Thyroid gland (tissue), 4 donors: ENCODE data around the gene ELAVL2.

Source experiments
- CTCF ChIP-seq, 6 experiments: fragments of 200-600 bp in 3 of 6; fragments of 450-650 bp in 3 of 6; sonication (generic) in 3 of 6; IDR thresholded peaks; one replicate each; pipeline ENCODE4 v1.5.1; 2016 to 2019; ENCODE audit warnings: antibody characterized with exemption in 6 of 6, mild to moderate bottlenecking in 2 of 6, inconsistent platforms in 1 of 6, moderate library complexity in 1 of 6
- POLR2A ChIP-seq, 2 donors: fragments of 450-650 bp; IDR thresholded peaks; one replicate each; pipeline ENCODE4 v1.6.1; 2017; ENCODE audit warnings: antibody characterized with exemption in 2 of 2, mild to moderate bottlenecking in 2 of 2, moderate library complexity in 1 of 2

GRCh38 chr9:23842565-23843129 is 16.6 kb upstream of the ELAVL2 start:
- TF ChIP-seq POLR2A (IDR thresholded peaks at IDR 0.05), result no peak
- no peak for TF ChIP-seq CTCF (IDR thresholded peaks at IDR 0.05)
